Stimulated activated CD8-positive, alpha-beta memory T cell treated with anti-CD3 and anti-CD28 coated beads, Interleukin-12 subunit alpha, Interleukin-12 subunit beta, amount 100 ng/mL, for 1 hour (primary cell): ENCODE measurements around the gene GAB2.
"Not testable (repeated sequence)": the region's sequence is repeated elsewhere in the genome, so short reads cannot be mapped to it uniquely, and the experiment has no call there.

Source experiments
- DNase-seq: peaks from one replicate; pipeline ENCODE4 v3.0.0-alpha.2; 2020; ENCODE audit warnings: low read depth

The GAB2 gene

GRCh38 chr11:78365381-78365792, 52.2 kb downstream of the GAB2 start:
- no peak for DNase-seq

GRCh38 chr11:78364128-78364751, 53.4 kb downstream of the GAB2 start:
- DNase-seq = no peak

GRCh38 chr11:78363024-78363619, 54.5 kb downstream of the GAB2 start:
- no peak for DNase-seq

- no peak for DNase-seq
These were observed 56.4 kb downstream of the GAB2 start for GRCh38 chr11:78361228-78361627.

GRCh38 chr11:78359921-78360320, 57.7 kb downstream of the GAB2 start:
- DNase-seq = no peak

- DNase-seq = not testable (repeated sequence)
These were observed 59.7 kb downstream of the GAB2 start for GRCh38 chr11:78357924-78358323.

- DNase-seq = not testable (repeated sequence)
These were observed 60.2 kb downstream of the GAB2 start for GRCh38 chr11:78357425-78357824.

GRCh38 chr11:78355742-78356141, 61.9 kb downstream of the GAB2 start:
- not testable (repeated sequence) for DNase-seq

- no peak for DNase-seq
These were observed 62.3 kb downstream of the GAB2 start for GRCh38 chr11:78355309-78355705.

GRCh38 chr11:78354408-78355308, 63.0 kb downstream of the GAB2 start:
- DNase-seq = no peak

- DNase-seq = no peak
These were observed 65.4 kb downstream of the GAB2 start for GRCh38 chr11:78351979-78352841.

- DNase-seq = no peak
These were observed 66.4 kb downstream of the GAB2 start for GRCh38 chr11:78351193-78351592.

- no peak for DNase-seq
These were observed 66.9 kb downstream of the GAB2 start for GRCh38 chr11:78350646-78351165.

- DNase-seq = no peak
These were observed 67.5 kb downstream of the GAB2 start for GRCh38 chr11:78350091-78350645.

GRCh38 chr11:78349624-78350023, 68.0 kb downstream of the GAB2 start:
- no peak for DNase-seq

- no peak for DNase-seq
These were observed 68.5 kb downstream of the GAB2 start for GRCh38 chr11:78349114-78349513.

- no peak for DNase-seq
These were observed 69.7 kb downstream of the GAB2 start for GRCh38 chr11:78347956-78348355.

GRCh38 chr11:78346799-78347198, 70.8 kb downstream of the GAB2 start:
- no peak for DNase-seq

GRCh38 chr11:78345450-78345849, 72.2 kb downstream of the GAB2 start:
- DNase-seq = no peak

- no peak for DNase-seq
These were observed 72.9 kb downstream of the GAB2 start for GRCh38 chr11:78344676-78345075.

- no peak for DNase-seq
These were observed 73.5 kb downstream of the GAB2 start for GRCh38 chr11:78344094-78344493.
